GM18951 (cell line): ENCODE data around the gene IFI6.
"Not testable (repeated sequence)": the region's sequence is repeated elsewhere in the genome, so short reads cannot be mapped to it uniquely, and the experiment has no call there.

Experiments used
- POLR2A ChIP-seq: IDR thresholded peaks from 4 replicates; pipeline ENCODE4 v1.6.1; 2011; ENCODE audit warnings: mild to moderate bottlenecking; ENCODE audit not compliant: insufficient read length, insufficient read depth; ENCODE audit errors: extremely low read depth
- in situ Hi-C: fragments of 300-500 bp; cut with MboI; formaldehyde crosslinking; loops from one replicate; pipeline ENCODE4 v1.12.0; 2022; ENCODE audit warnings: low sequenced_read_pairs, mixed read lengths, inconsistent platforms; ENCODE audit not compliant: unreplicated experiment

IFI6 gene

DNA sequence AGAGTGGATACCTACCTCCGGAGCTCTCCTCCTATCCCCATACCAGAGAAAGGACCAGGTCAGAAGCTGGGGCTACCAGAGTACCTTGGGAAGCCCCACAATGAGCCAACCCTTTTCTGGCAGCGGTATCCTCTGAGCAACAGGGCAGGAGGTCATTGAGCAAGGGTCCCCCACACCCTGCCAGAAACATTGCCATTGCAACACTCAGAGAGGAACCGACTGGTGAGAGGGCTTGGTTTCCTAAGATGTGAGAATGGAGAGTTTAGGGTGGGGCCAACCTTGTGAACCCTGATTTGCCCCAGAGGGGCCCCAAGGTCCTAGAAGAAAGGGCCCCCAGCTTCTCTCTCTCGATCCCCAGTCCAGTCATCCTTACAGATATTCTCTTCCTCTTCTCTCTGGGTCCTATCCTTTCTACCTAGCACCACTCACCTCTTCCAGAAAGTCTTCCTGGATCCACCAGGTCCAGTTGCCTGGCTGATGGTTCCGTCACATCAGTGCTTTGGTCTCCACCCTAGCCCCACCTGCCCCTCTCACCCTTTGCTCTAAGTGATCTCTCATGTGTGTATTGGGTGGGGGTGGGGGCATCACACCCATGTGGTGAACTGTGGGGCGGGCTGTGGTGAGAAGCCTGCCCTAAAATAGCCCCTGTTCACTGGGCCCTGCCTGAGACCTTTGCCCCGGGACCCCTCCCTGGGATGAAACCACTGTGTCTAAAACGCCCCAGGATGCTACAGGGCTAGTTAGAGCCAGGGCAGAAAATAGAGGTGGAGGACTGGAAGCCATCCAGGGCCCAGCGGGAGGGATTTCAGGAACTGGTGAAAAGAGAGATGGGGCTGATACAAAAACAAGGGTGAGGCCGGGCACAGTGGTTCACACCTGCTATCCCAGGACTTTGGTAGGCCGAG is 45.7 kb downstream of the IFI6 start:
- TF ChIP-seq POLR2A: peak; percentile 72
- in situ Hi-C loops: no loop called here

- in situ Hi-C loops: no loop called here
- no peak for TF ChIP-seq POLR2A
Observed at GRCh38 chr1:27624467-27625178, 47.4 kb downstream of the IFI6 start.

DNA sequence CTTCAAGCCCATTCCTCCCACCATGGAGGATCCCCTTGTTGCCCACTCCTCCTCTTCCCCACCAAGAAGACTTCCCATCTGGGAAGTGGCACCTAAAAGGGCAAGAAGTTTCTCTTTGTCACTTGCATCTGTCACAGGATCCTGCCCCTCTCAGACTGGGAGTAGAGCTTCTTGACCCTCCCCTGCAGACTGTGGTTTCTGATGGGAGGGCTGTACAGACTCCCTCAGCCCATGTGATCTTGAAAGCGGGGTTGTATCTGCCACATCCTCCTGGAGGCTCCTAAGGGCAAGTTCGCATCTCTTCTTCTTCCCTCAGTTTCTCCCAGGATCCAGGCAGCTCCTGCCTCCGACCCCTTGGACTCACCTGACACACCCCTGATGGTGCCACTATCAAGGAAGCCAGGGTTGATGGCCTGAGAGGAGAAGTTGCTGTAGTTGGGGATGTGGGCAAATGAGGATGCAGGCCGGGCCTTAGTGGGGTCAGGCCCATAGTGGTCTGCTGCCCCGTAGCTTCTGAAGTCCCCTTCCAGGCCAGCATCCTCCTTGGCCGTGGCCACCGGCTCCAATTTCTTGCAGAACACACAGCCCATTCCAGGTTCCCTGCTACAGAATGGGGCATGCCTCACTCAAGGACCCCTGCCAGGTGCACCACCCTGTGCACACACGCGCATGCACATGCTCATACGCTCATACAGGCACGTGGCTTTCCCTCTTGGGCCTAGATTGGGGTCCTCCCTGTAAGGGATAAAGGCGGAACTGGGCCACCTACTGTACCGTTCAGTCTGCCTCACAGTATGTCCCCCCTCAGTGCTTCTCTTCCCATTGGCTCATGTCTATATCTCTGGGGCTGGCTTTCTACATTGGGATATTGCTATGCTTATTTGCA is 48.4 kb downstream of the IFI6 start:
- in situ Hi-C loops: no loop called here
- peak; percentile 14 for TF ChIP-seq POLR2A

GRCh38 chr1:27622828-27623227 is 49.2 kb downstream of the IFI6 start:
- no peak for TF ChIP-seq POLR2A
- in situ Hi-C loops: no loop called here

GRCh38 chr1:27621051-27621920 is 50.7 kb downstream of the IFI6 start:
- no peak for TF ChIP-seq POLR2A
- in situ Hi-C loops: no loop called here

- in situ Hi-C loops: not testable (repeated sequence)
Observed at GRCh38 chr1:27619782-27620438, 52.1 kb downstream of the IFI6 start.

GRCh38 chr1:27618341-27619082 is 53.5 kb downstream of the IFI6 start:
- in situ Hi-C loops: no loop called here
- TF ChIP-seq POLR2A: no peak

DNA sequence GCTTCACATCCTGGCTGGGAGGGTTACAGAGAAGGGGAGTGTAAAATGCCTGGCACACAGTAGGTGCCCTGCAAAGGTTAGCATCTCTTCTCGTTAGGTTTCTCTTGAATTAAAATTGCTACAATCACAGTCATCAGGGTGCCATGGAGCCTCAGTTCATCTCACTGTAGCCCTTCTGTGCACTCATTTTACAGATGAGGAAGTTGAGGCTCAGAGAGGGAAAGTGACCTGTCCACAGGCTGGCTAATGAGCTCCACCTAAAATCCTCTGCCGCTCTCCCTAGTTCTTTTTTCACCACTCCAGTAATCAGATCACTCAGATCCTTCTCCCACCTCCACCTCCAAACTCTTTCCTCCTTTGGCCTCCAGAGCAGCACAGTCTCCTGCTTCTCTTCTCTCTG is 54.6 kb downstream of the IFI6 start:
- no peak for TF ChIP-seq POLR2A
- in situ Hi-C loops: no loop called here

- in situ Hi-C loops: no loop called here
- TF ChIP-seq POLR2A: no peak
Observed at GRCh38 chr1:27616441-27616840, 55.6 kb downstream of the IFI6 start.
